HG02642 (cell line): ENCODE results near the gene CCDC88A.

Experiments used
- ATAC-seq: cut with Tn5 transposase; IDR thresholded peaks from one replicate; pipeline ENCODE4 v1.9.1; 2021; ENCODE audit warnings: mild to moderate bottlenecking; ENCODE audit not compliant: unreplicated experiment, poor library complexity

The CCDC88A gene

DNA sequence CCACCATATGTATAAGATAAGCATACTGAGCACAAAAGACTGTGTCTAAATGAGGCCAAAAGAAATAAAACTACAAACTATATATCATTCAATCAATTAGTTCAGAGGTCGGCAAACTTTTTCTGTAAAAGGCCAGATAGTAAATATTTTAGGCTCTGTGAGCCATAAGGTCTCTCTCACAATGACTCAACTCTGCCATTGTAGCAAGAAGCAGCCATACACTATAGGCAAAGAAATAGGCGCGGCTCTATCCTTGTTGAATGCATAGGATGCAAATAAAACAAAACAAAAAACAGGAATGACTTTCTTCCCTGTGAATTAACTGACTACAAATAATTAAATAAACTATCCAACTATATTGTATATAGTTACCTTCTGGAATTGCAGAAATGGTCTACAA lies 8.6 kb upstream of the CCDC88A start:
- ATAC-seq: no peak

DNA sequence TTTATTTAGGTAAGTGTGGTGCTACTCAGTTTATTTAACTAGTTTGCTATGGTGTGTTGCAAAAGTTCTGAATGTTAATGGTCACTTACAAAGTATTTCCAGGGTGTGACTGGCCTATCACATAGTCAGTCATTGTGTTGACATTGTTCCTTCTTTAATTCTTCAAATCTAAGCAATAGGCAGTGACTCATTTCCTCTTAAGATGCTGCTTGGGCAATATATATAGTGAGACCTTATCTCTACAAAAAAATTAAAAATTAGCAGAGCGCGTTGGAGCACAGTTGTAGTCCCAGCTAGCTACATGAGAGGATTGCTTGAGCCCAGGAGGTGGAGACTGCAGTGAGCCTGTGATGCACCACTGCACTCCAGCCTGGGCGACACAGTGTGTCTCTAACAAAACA lies 5.8 kb upstream of the CCDC88A start:
- no peak for ATAC-seq

DNA sequence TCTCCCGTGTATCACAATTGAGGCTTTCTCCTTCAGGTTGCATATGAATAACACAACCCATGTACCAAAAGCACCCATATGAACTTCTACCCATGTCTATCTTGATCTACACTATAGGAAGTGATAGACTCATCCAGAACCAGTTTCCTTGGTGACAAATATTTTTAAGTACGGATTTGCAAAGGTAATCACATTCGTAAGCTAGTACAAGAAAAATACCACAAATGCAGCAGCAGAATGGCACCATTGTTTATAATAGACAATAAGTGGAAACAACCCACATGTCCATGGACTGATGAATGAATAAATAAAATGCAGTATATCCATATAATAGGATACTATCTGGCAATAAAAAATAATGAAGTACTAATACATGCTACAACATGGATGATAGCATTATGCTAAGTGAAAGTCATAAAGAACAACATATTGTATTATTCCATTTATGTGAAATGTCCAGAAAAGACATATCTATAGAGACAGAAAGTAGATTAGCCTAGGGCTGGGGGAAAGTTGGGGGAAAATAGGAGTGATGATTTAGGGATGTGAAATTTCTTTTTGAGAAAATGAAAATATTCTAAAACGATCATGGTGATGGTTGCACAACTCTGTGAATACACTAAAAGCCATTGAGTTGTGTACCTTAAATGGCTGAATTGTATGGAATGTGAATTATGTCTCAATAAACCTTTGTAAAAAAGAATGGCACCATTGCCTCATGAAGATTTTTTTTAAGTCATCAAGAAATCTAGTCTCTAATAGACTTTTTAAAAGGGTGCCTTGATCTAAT lies 3.4 kb upstream of the CCDC88A start:
- no peak for ATAC-seq

DNA sequence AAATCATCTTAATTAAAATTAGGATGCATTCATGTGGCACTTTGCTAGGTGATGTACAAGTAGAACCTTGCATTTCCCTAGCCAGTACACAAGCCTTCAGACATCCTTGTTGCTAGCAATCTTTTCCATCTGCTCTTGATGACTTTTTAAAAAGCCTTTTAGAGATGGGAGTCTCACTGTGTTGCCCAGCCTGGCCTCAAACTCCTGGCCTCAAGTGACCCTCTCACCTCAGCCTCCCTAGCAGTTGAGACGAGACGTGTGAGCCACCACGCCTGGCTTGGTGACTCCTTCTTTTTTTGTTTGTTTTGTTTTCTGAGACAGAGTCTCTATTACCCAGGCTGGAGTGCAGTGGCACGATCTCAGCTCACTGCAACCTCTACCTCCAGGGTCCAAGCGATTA lies 1.7 kb upstream of the CCDC88A start:
- ATAC-seq: no peak

DNA sequence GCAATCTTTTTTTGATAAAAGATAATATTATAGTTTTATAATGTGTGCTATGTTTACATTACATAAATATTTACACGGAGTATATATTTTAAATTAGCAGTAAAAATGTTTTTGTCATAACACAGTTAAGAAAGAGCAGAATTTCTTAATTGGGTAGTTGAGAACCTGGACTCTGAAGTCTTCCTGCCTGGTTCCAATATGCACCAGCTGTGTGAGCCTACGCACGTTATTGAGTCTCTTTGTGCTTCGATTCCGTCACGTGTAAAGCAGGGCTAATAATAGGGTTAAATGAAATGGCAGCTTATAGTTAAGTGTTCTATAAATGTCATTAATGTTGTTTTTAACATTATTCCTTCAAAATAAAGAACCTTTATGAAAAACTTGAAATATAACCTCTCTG lies 1.2 kb upstream of the CCDC88A start:
- no peak for ATAC-seq

DNA sequence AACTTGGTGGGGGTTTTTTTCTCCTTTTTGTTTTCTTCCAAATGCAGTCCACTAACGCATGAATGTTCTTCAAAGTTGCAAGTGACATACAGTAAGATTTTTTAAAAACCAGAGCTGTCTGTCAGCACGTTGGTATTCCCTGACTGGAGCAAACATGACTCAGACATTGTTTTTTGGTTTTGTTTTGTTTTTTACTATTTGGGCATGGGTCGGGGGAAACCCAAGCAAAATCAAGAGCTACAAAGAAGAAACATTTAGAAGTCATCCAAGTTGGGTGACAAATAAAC lies 726 bp upstream of the CCDC88A start:
- no peak for ATAC-seq

DNA sequence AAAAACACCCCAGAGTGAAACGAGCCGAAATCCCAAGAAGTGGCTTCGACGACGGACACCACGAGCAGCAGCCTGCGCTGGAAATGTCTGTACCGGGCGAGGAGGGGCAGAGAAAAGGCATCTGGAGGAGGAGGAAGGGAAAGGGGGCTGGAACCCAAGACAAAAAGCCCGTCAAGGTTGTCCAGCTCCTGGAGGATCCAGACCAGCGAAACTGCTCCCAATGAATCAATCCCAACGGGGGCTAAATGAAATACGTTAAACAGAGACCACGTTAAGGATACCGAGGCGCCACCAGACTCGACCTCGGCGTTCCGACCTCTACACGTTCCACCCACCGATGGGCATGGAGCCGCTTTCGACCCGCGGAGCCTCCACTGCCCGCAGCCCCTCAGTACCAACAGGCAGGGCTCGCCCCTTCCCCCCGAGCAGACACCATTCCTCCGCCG lies 400 bp downstream of the CCDC88A start:
- ATAC-seq: no peak

DNA sequence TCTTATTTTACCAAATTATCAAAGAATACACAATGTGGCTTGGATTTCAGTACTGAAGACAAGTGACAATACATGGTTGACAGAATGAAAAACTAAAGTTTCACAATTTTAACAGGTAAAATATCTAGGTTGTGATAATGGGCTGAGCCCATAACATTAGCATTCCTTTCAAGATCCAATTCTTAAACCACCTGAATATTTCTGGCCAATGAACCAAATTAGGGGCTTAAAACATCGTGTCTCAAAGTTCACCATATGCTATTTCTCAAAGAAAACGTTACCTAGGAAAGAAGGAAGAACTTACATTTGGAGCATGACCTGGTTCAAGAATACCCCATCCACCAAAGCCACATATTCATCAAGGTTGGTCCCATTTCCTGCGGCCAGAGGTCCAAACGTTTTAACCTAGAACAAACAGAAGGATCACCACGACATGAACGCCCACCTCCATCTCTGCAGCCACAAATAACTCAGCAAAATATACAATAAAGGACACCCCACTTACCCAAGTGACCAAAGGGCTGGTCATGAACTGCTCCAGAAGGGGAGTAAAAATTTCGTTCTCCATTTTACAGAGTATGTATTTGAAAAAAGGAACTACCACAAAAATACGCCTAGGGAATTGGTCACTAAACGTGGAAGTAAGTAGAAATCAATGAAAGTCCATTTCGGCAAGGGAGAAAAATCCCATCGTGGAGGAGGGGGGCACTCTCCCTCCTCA lies 984 bp downstream of the CCDC88A start:
- ATAC-seq: no peak

DNA sequence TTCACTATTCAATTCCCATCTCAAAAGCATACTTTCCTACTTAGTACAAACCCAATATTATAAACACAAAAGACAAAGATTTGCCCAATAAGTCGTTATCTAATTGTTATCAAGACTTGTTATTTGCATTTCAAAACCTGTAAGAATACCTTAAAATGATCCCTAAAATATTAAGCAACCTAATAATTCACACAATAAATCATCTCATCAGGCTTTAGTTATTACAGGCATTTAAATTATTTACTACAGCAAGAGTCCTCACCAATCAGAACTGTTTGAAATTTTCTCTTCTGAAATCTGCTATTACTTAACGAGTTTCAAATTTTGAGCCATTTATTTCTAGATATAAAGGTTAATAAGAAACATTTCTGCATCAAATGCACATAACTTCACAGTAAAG lies 1.6 kb downstream of the CCDC88A start:
- ATAC-seq: no peak

DNA sequence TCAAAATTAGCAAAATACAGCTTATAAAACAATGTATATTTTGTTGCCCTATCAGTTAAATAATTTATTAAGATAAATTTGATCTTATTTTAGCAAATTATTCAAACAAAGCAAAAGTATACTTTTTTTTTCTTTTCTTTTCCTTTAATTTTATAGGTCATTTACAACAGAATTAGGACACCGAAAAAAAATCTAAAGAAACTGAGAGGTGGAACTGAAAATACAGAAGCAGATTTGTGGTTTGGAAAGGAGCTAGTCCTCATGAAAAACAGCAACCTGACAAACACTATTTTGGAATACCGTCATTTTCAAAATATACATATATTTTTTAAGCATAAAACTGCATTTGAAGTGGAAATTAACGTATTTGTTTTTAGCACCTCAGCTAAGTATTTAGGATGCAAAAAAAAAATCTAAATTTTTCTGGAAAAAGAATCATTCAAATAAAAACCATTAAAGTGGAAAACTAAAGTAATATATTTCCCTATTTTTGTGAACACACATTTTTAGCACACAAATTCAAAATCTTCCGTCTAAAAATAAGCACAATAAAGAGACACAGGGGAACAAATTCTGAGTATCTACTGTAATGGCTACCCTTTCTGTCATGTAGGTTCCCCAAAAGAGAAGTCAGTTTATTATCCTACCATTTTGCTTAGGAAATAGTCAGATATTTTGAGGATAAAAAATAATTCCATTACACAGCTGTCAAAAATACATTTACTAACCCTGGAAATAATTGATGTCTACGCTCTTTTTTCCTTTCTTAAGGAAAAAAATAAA lies 2.7 kb downstream of the CCDC88A start:
- no peak for ATAC-seq

DNA sequence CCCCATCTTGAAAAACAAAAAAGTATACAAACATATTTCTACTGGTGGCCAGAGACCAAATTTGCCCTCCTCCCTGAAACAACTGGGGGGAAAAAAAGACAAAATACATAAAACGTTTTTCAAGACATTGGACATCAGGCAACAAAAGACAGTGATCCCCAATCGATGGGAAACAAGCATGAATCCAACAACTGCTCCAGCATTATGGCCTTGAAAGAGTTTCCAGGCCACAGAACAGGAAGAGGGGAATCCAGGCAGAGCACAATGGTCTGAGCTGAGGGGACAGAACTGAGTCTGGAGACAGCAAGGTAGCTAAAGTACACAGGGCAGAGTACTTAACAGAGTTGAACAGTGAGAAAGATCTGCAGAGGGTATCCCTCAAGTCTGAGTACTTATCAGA lies 4.4 kb downstream of the CCDC88A start:
- no peak for ATAC-seq

DNA sequence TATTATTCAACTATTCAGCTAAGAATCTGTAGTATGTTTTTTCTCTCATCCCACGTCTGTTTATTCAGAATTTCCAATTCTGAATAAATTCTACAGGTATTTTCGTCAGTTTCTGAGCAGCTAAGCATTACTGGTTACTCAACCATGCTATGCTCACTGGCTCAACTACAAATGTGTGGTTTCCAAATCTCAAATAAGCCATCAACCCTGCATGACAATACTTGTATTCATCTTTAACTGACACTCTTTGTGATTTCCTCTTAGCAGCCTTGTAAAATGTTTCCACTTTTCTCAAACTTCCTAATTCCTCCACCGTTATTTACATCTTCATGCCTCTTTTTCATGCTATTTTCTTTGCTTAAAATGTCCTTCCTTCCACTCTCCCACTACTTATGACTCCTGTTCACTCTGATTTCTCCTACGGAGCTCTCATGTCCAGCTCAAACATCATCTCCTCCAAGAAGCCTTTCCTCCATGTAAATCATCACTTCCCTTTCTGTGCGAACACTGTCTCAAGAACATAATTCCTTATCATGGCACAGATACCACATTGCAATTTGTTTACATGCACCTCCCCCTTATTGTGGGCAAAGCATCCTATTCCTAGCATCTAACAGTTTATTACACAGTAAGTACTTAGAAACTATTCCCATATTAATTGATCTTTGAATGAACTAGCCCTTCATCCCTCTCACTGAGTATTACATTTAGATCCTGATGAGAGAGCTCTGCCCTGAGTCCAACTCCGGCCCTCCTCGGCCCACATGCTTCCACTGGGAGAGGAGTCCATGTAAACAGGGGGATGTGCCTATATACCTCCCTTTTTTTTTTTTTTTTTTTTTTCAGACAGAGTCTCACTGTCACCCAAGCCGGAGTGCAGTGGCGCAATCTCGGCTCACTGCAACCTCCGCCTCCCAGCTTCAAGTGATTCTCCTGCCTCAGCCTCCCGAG lies 10.5 kb downstream of the CCDC88A start:
- no peak for ATAC-seq

DNA sequence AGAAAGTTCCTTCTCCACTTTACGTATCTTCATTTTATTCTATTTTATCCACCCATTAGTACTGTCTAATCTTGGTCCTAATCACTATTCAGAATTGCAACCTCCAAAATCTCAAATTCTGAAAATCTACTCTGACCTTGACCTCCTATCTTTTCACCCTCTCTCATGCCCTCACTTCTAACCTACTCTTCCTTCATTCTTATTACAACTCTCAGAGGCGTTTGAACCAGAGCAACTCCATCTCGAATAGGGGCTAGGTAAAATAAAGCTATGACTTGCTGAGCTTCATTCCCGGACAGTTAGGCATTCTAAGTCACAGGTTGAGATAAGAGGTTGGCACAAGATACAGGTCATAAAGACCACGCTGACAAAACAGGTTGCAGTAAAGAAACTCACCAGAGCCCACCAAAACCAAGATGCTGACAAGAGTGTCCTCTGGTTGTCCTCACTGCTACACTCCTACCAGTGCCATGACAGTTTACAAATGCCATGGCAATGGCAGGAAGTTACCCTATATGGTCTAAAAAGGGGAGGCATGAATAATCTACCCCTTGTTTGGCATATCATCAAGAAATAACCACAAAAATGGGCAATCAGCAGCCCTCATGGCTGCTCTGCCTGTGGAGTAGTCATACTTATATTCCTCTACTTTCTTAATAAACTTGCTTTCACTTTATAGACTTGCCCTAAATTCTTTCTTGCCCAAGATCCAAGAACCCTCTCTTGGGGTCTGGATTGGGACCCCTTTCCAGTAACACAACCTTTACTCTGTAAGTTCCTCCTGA lies 11.4 kb downstream of the CCDC88A start:
- no peak for ATAC-seq

DNA sequence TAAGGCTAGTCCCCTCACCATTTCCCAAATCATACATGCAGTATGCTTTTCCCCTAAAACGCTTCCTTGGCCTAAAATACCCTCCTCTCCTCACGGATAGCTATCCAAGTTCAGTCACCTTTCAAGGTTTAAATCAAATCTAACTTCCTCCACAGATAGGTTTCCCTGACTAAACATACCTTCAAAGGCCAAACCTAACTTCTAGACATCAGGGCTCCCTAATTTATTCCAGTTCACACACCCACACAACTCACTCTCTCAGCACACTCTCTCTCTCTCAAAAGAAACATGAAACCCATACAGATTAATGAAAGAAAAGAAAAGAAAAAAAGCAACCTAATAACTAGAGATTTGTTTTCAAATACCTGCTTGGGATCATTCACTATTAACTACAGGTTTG lies 14.5 kb downstream of the CCDC88A start:
- no peak for ATAC-seq

DNA sequence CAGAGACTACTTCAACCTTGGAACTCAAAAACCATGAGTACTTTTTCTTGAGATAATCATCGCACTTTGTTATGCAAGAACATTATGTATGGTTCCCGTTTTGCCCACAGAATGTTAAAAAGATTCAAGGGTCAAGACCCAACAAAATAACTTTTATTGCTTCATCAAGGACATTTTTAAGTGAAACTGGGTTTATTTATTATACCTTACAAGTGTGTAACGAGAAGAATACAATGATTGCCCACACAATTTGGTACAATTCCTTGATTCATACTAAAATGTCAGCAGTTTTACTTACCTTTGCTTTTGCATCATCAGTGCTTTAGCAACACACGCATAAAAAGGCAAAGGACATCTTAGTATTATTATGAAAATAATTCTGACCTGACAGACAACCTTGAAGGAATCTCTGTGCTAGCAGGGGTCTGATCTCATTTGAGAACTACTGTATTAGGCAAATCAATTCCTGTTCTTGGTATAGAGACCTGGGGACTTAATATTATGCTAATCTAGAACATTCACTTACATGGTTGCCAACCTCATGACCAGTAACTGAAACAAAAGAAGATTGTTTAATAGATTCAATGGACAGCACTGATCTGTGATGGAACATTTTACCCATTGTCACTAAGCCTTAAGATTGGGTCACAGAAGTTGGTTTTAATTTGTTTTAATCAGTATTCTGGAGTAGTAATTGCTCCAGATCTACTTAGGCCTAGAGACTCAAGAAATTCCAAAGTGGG lies 16.2 kb downstream of the CCDC88A start:
- ATAC-seq: no peak

DNA sequence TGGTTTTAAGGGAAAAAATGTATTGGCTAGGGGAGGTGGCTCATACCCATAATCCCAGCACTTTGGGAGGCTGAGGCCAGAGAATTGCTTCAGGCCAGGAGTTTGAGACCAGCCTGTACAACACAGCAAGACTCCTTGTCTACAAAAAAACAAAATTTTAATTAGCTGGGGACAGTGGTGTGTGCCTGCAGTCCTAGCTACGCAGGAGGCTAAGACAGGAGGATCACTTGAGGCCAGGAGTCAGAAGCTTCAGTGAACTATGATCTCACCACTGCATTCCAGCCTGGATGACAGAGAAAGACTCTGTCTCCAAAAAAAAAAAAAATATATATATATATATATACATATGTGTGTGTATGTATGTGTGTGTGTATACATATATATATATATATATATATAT lies 18.5 kb downstream of the CCDC88A start:
- no peak for ATAC-seq

DNA sequence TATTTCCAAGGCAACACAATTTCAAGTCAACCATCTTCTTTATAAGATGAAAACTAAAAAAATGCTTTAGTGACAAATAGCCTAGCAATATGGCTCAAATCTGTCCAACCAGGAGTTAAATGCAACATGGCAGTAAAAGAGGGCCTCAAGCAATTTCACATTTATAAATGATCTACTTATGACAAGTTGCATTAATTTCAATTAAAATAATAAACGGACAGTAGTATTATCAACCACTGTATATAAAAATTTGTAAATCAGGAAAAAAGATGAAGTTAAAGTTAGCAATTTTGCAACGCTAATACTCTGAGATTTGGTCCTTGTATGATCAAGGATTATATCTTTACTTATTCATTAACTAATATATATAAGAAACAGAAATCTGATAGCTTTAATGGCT lies 19.3 kb downstream of the CCDC88A start:
- ATAC-seq: no peak

DNA sequence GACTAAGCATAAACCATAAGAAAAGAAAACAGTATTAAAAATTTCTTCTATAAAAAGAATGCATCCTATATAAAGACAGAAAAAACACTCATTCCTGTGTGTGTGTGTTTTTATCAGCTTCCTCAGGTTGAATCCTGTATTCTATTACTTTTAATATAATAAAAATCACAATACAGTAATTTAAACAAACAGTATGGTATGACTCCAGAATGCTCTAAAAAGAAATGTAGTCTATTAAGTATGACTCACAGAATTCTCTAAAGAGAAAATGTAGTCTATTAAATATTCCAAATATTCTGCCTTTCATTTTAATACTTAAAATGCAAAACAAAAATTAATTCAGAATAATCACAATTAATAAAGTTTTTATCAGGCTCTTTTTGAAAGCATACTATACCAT lies 19.8 kb downstream of the CCDC88A start:
- ATAC-seq: no peak
